IPS-20b (cell line): ENCODE results near the gene SIRT7.
"Not testable (repeated sequence)": the region's sequence is repeated elsewhere in the genome, so short reads cannot be mapped to it uniquely, and the experiment has no call there.

Experiments
- H3K27ac ChIP-seq: one replicate; pipeline ENCODE4 v1.5.1; 2013; ENCODE audit warnings: low read length
- H3K27me3 ChIP-seq: 2 replicates; pipeline ENCODE4 v1.6.1; 2013; ENCODE audit warnings: mild to moderate bottlenecking, low read length, inconsistent platforms; ENCODE audit not compliant: insufficient read depth
- H3K36me3 ChIP-seq: 2 replicates; pipeline ENCODE4 v1.6.1; 2013; ENCODE audit warnings: low read depth, mild to moderate bottlenecking, inconsistent platforms, low read length, moderate library complexity; ENCODE audit not compliant: insufficient read depth
- H3K4me1 ChIP-seq: 2 replicates; pipeline ENCODE4 v1.6.1; 2013; ENCODE audit warnings: mild to moderate bottlenecking, control low read depth, inconsistent platforms, low read length, moderate library complexity; ENCODE audit not compliant: insufficient read depth
- H3K4me3 ChIP-seq: 2 replicates; pipeline ENCODE4 v1.5.1; 2013; ENCODE audit warnings: mild to moderate bottlenecking, low read length, inconsistent platforms
- H3K9ac ChIP-seq: 2 replicates; pipeline ENCODE4 v1.6.1; 2013; ENCODE audit warnings: low read depth, mild to moderate bottlenecking, inconsistent platforms, low read length, moderate library complexity
- H3K9me3 ChIP-seq: 2 replicates; pipeline ENCODE4 v1.6.1; 2013; ENCODE audit warnings: mild to moderate bottlenecking, low read depth, low read length, inconsistent platforms; ENCODE audit not compliant: insufficient read depth

Gene SIRT7

GRCh38 chr17:81959362-81960129 lies 41.6 kb upstream of the SIRT7 start:
- Histone ChIP-seq H3K36me3 (no peaks in the 10 kb centered on the region), H3K27ac (no peak overlapping the region), H3K27me3 (peaks cover 80% of the 10 kb centered on the region), H3K9ac (no peak overlapping the region), H3K4me3 (no peak overlapping the region), H3K4me1 (no peaks in the 10 kb centered on the region), H3K9me3 (no peaks in the 10 kb centered on the region)

GRCh38 chr17:81958633-81959342 lies 40.8 kb upstream of the SIRT7 start:
- Histone ChIP-seq H3K4me3 (no peak overlapping the region), H3K9me3 (no peaks in the 10 kb centered on the region), H3K4me1 (no peaks in the 10 kb centered on the region), H3K27ac (no peak overlapping the region), H3K36me3 (no peaks in the 10 kb centered on the region), H3K27me3 (peaks cover 72% of the 10 kb centered on the region), H3K9ac (no peak overlapping the region)

- Histone ChIP-seq H3K9me3 (no peaks in the 10 kb centered on the region), H3K4me1 (no peaks in the 10 kb centered on the region), H3K9ac (no peak overlapping the region), H3K4me3 (no peak overlapping the region), H3K27ac (no peak overlapping the region), H3K36me3 (no peaks in the 10 kb centered on the region), H3K27me3 (peaks cover 63% of the 10 kb centered on the region)
Observed at GRCh38 chr17:81957691-81958432, 39.9 kb upstream of the SIRT7 start.

- no peak overlapping the region for H3K9ac ChIP-seq
- no peaks in the 10 kb centered on the region for H3K4me1 ChIP-seq
- H3K4me3 ChIP-seq = no peak overlapping the region
- H3K27ac ChIP-seq = no peak overlapping the region
- no peaks in the 10 kb centered on the region for H3K36me3 ChIP-seq
- H3K9me3 ChIP-seq = no peaks in the 10 kb centered on the region
- peaks cover 53% of the 10 kb centered on the region for H3K27me3 ChIP-seq
Observed at GRCh38 chr17:81956607-81957589, 38.9 kb upstream of the SIRT7 start.

GRCh38 chr17:81955756-81956544 lies 38.0 kb upstream of the SIRT7 start:
- H3K27ac ChIP-seq = no peak overlapping the region

GRCh38 chr17:81955058-81955681 lies 37.2 kb upstream of the SIRT7 start:
- Histone ChIP-seq H3K27ac (no peak overlapping the region), H3K4me1 (no peaks in the 10 kb centered on the region), H3K9me3 (no peaks in the 10 kb centered on the region), H3K36me3 (no peaks in the 10 kb centered on the region), H3K9ac (no peak overlapping the region), H3K4me3 (no peak overlapping the region), H3K27me3 (peaks cover 39% of the 10 kb centered on the region)

More at GRCh38 chr17:81955756-81956544, 38.0 kb upstream of the SIRT7 start:
- H3K9ac ChIP-seq = no peak overlapping the region
- H3K9me3 ChIP-seq = no peaks in the 10 kb centered on the region
- H3K36me3 ChIP-seq = no peaks in the 10 kb centered on the region
- no peaks in the 10 kb centered on the region for H3K4me1 ChIP-seq
- H3K27me3 ChIP-seq = peaks cover 45% of the 10 kb centered on the region
- H3K4me3 ChIP-seq = no peak overlapping the region

- peaks cover 31% of the 10 kb centered on the region for H3K27me3 ChIP-seq
Observed at GRCh38 chr17:81954131-81955057, 36.4 kb upstream of the SIRT7 start.

GRCh38 chr17:81953443-81953842 lies 35.5 kb upstream of the SIRT7 start:
- H3K9me3 ChIP-seq, H3K27ac ChIP-seq, H3K9ac ChIP-seq, H3K4me3 ChIP-seq, H3K4me1 ChIP-seq, H3K36me3 ChIP-seq: not testable (repeated sequence)
- peaks cover 22% of the 10 kb centered on the region for H3K27me3 ChIP-seq

More at GRCh38 chr17:81954131-81955057, 36.4 kb upstream of the SIRT7 start:
- H3K4me3 ChIP-seq = no peak overlapping the region
- H3K9ac ChIP-seq = no peak overlapping the region
- no peak overlapping the region for H3K27ac ChIP-seq
- H3K4me1 ChIP-seq = no peaks in the 10 kb centered on the region
- no peaks in the 10 kb centered on the region for H3K36me3 ChIP-seq
- H3K9me3 ChIP-seq = no peaks in the 10 kb centered on the region

GRCh38 chr17:81952792-81953228 lies 34.8 kb upstream of the SIRT7 start:
- Histone ChIP-seq H3K4me1 (no peaks in the 10 kb centered on the region), H3K9ac (no peak overlapping the region), H3K4me3 (no peak overlapping the region), H3K27ac (no peak overlapping the region), H3K36me3 (no peaks in the 10 kb centered on the region), H3K27me3 (peaks cover 15% of the 10 kb centered on the region), H3K9me3 (no peaks in the 10 kb centered on the region)
